ENCODE data around the gene LY6G6D. TPM values are rescaled to one million over a fixed set of nuclear protein-coding genes. Genes with fewer than 3 reads are reported as not detected.

LY6G6D gene
- total RNA-seq, 1 experiment from 2014 or later: not detected

Other genes starting within 250 kb of the LY6G6D start
- gene MICB, start 217.2 kb upstream of the LY6G6D start, total RNA-seq (2022; extraction: Qiagen RNA extraction; ENCODE audit: low read depth): 6.6 to 8.6 TPM (median 7.7 TPM) in 5 replicates
- not detected in 5 replicates for gene MCCD1, start 186.4 kb upstream of the LY6G6D start, total RNA-seq (2022; extraction: Qiagen RNA extraction; ENCODE audit: low read depth)
- 313 to 396 TPM (median 382 TPM) in 5 replicates for gene DDX39B, start 173.3 kb upstream of the LY6G6D start, total RNA-seq (2022; extraction: Qiagen RNA extraction; ENCODE audit: low read depth)
- gene ATP6V1G2, start 168.7 kb upstream of the LY6G6D start, total RNA-seq (2022; extraction: Qiagen RNA extraction; ENCODE audit: low read depth): 0.57 to 0.77 TPM (median 0.63 TPM) in 5 replicates
- 9.5 to 12.2 TPM (median 10.6 TPM) in 5 replicates for gene NFKBIL1, start 167.7 kb upstream of the LY6G6D start, total RNA-seq (2022; extraction: Qiagen RNA extraction; ENCODE audit: low read depth)
- 0.08 to 0.13 TPM (median 0.10 TPM) in 3 of 5 replicates, not detected in the others for gene LTA, start 143.1 kb upstream of the LY6G6D start, total RNA-seq (2022; extraction: Qiagen RNA extraction; ENCODE audit: low read depth)
- gene TNF, start 139.8 kb upstream of the LY6G6D start, total RNA-seq (2022; extraction: Qiagen RNA extraction; ENCODE audit: low read depth): 0.06 to 0.13 TPM (median 0.07 TPM) in 3 of 5 replicates, not detected in the others
- 0.27 to 0.39 TPM (median 0.35 TPM) in 5 replicates for gene LTB, start 132.9 kb upstream of the LY6G6D start, total RNA-seq (2022; extraction: Qiagen RNA extraction; ENCODE audit: low read depth)
- gene LST1, start 129.1 kb upstream of the LY6G6D start, total RNA-seq (2022; extraction: Qiagen RNA extraction; ENCODE audit: low read depth): 0.26 to 0.49 TPM (median 0.37 TPM) in 3 of 5 replicates, not detected in the others
- not detected in 5 replicates for gene NCR3, start 122.3 kb upstream of the LY6G6D start, total RNA-seq (2022; extraction: Qiagen RNA extraction; ENCODE audit: low read depth)
- gene AIF1, start 100.1 kb upstream of the LY6G6D start, total RNA-seq (2022; extraction: Qiagen RNA extraction; ENCODE audit: low read depth): not detected in 5 replicates
- 70.6 to 97.9 TPM (median 90.8 TPM) in 5 replicates for gene PRRC2A, start 94.6 kb upstream of the LY6G6D start, total RNA-seq (2022; extraction: Qiagen RNA extraction; ENCODE audit: low read depth)
- 115 to 151 TPM (median 145 TPM) in 5 replicates for gene BAG6, start 62.7 kb upstream of the LY6G6D start, total RNA-seq (2022; extraction: Qiagen RNA extraction; ENCODE audit: low read depth)
- gene APOM, start 59.5 kb upstream of the LY6G6D start, total RNA-seq (2022; extraction: Qiagen RNA extraction; ENCODE audit: low read depth): 1.8 to 4.8 TPM (median 3.2 TPM) in 5 replicates
- gene C6orf47, start 54.6 kb upstream of the LY6G6D start, total RNA-seq (2022; extraction: Qiagen RNA extraction; ENCODE audit: low read depth): 10.5 to 13.0 TPM (median 12.2 TPM) in 5 replicates
- 9.3 to 14.1 TPM (median 12.7 TPM) in 5 replicates for gene GPANK1, start 50.4 kb upstream of the LY6G6D start, total RNA-seq (2022; extraction: Qiagen RNA extraction; ENCODE audit: low read depth)
- 168 to 184 TPM (median 180 TPM) in 5 replicates for gene CSNK2B, start 49.3 kb upstream of the LY6G6D start, total RNA-seq (2022; extraction: Qiagen RNA extraction; ENCODE audit: low read depth)
- 3.6 to 6.3 TPM (median 5.0 TPM) in 5 replicates for gene LY6G5B, start 45.4 kb upstream of the LY6G6D start, total RNA-seq (2022; extraction: Qiagen RNA extraction; ENCODE audit: low read depth)
- 0.51 to 2.4 TPM (median 1.4 TPM) in 5 replicates for gene LY6G5C, start 34.3 kb upstream of the LY6G6D start, total RNA-seq (2022; extraction: Qiagen RNA extraction; ENCODE audit: low read depth)
- gene ABHD16A, start 12.0 kb upstream of the LY6G6D start, total RNA-seq (2022; extraction: Qiagen RNA extraction; ENCODE audit: low read depth): 15.6 to 21.2 TPM (median 19.2 TPM) in 5 replicates
- gene LY6G6F, start 8.5 kb upstream of the LY6G6D start, total RNA-seq (2022; extraction: Qiagen RNA extraction; ENCODE audit: low read depth): not detected in 5 replicates
- gene LY6G6C, start 6.4 kb downstream of the LY6G6D start, total RNA-seq (2022; extraction: Qiagen RNA extraction; ENCODE audit: low read depth): 0.11 TPM in 1 of 5 replicates, not detected in the others
- not detected in 5 replicates for gene MPIG6B, start 8.0 kb downstream of the LY6G6D start, total RNA-seq (2022; extraction: Qiagen RNA extraction; ENCODE audit: low read depth)
- 25.6 to 30.4 TPM (median 28.7 TPM) in 5 replicates for gene DDAH2, start 14.0 kb downstream of the LY6G6D start, total RNA-seq (2022; extraction: Qiagen RNA extraction; ENCODE audit: low read depth)
- 495 to 530 TPM (median 516 TPM) in 5 replicates for gene CLIC1, start 21.2 kb downstream of the LY6G6D start, total RNA-seq (2022; extraction: Qiagen RNA extraction; ENCODE audit: low read depth)
- gene MSH5, start 24.7 kb downstream of the LY6G6D start, total RNA-seq (2022; extraction: Qiagen RNA extraction; ENCODE audit: low read depth): 12.1 to 16.5 TPM (median 15.1 TPM) in 5 replicates
- 3.6 to 5.9 TPM (median 4.7 TPM) in 5 replicates for gene SAPCD1, start 47.3 kb downstream of the LY6G6D start, total RNA-seq (2022; extraction: Qiagen RNA extraction; ENCODE audit: low read depth)
- gene VWA7, start 62.0 kb downstream of the LY6G6D start, total RNA-seq (2022; extraction: Qiagen RNA extraction; ENCODE audit: low read depth): 0.61 to 2.0 TPM (median 1.5 TPM) in 5 replicates
- 50.8 to 60.2 TPM (median 57.2 TPM) in 5 replicates for gene VARS1, start 80.4 kb downstream of the LY6G6D start, total RNA-seq (2022; extraction: Qiagen RNA extraction; ENCODE audit: low read depth)
- 49.7 to 68.8 TPM (median 64.6 TPM) in 5 replicates for gene LSM2, start 91.6 kb downstream of the LY6G6D start, total RNA-seq (2022; extraction: Qiagen RNA extraction; ENCODE audit: low read depth)
- gene HSPA1L, start 99.9 kb downstream of the LY6G6D start, total RNA-seq (2022; extraction: Qiagen RNA extraction; ENCODE audit: low read depth): 1.3 to 2.2 TPM (median 2.1 TPM) in 5 replicates
- 218 to 535 TPM (median 388 TPM) in 5 replicates for gene HSPA1A, start 100.2 kb downstream of the LY6G6D start, total RNA-seq (2022; extraction: Qiagen RNA extraction; ENCODE audit: low read depth)
- 167 to 379 TPM (median 289 TPM) in 5 replicates for gene HSPA1B, start 112.4 kb downstream of the LY6G6D start, total RNA-seq (2022; extraction: Qiagen RNA extraction; ENCODE audit: low read depth)
- gene NEU1, start 147.5 kb downstream of the LY6G6D start, total RNA-seq (2022; extraction: Qiagen RNA extraction; ENCODE audit: low read depth): 25.3 to 37.2 TPM (median 30.6 TPM) in 5 replicates
- 0.10 to 0.14 TPM (median 0.13 TPM) in 3 of 5 replicates, not detected in the others for gene SLC44A4, start 163.6 kb downstream of the LY6G6D start, total RNA-seq (2022; extraction: Qiagen RNA extraction; ENCODE audit: low read depth)
- 25.6 to 34.6 TPM (median 30.8 TPM) in 5 replicates for gene EHMT2, start 182.3 kb downstream of the LY6G6D start, total RNA-seq (2022; extraction: Qiagen RNA extraction; ENCODE audit: low read depth)
- 3.2 to 5.4 TPM (median 4.8 TPM) in 5 replicates for gene ZBTB12, start 186.7 kb downstream of the LY6G6D start, total RNA-seq (2022; extraction: Qiagen RNA extraction; ENCODE audit: low read depth)
- gene C2, start 212.4 kb downstream of the LY6G6D start, total RNA-seq (2022; extraction: Qiagen RNA extraction; ENCODE audit: low read depth): 0.19 to 0.66 TPM (median 0.27 TPM) in 5 replicates
- gene CFB, start 230.7 kb downstream of the LY6G6D start, total RNA-seq (2022; extraction: Qiagen RNA extraction; ENCODE audit: low read depth): 1.4 to 3.1 TPM (median 2.1 TPM) in 5 replicates
- 74.0 to 93.6 TPM (median 77.4 TPM) in 5 replicates for gene NELFE, start 243.6 kb downstream of the LY6G6D start, total RNA-seq (2022; extraction: Qiagen RNA extraction; ENCODE audit: low read depth)
- gene SKIC2, start 243.8 kb downstream of the LY6G6D start, total RNA-seq (2022; extraction: Qiagen RNA extraction; ENCODE audit: low read depth): 22.7 to 25.6 TPM (median 24.7 TPM) in 5 replicates

All from A549 treated with CpdA at 1 μM for 4 hours (cell line).